Trophoblast cell (in vitro differentiated cells and primary cell): ENCODE measurements around the gene LAMA2.

Experiments used
- DNase-seq, 2 donors: peaks; one replicate each; pipeline ENCODE4 v3.0.0-alpha.2; 2016
- H2AFZ ChIP-seq: 2 replicates; pipeline ENCODE4 v1.6.1; 2013; ENCODE audit warnings: low read length, moderate library complexity, mild to moderate bottlenecking; ENCODE audit not compliant: insufficient read depth, poor library complexity
- H2AK5ac ChIP-seq: 2 replicates; pipeline ENCODE4 v1.6.1; 2013; ENCODE audit warnings: mild to moderate bottlenecking, low read length
- H2BK120ac ChIP-seq: 2 replicates; pipeline ENCODE4 v1.6.1; 2013; ENCODE audit warnings: low read length, mild to moderate bottlenecking, moderate library complexity; ENCODE audit not compliant: insufficient read depth, poor library complexity
- H2BK12ac ChIP-seq: 2 replicates; pipeline ENCODE4 v1.6.1; 2013; ENCODE audit warnings: mild to moderate bottlenecking, low read length, moderate library complexity
- H2BK5ac ChIP-seq: 2 replicates; pipeline ENCODE4 v1.6.1; 2013; ENCODE audit warnings: low read length, low read depth, moderate library complexity, mild to moderate bottlenecking; ENCODE audit not compliant: poor library complexity
- H3K14ac ChIP-seq: 2 replicates; pipeline ENCODE4 v1.6.1; 2013; ENCODE audit warnings: mild to moderate bottlenecking, low read length
- H3K18ac ChIP-seq: 2 replicates; pipeline ENCODE4 v1.6.1; 2013; ENCODE audit warnings: mild to moderate bottlenecking, low read length
- H3K23ac ChIP-seq: 2 replicates; pipeline ENCODE4 v1.6.1; 2013; ENCODE audit warnings: low read length
- H3K27ac ChIP-seq: 2 replicates; pipeline ENCODE4 v1.5.1; 2013; ENCODE audit warnings: low read depth, mild to moderate bottlenecking, inconsistent platforms, low read length, moderate library complexity
- H3K27me3 ChIP-seq: 2 replicates; pipeline ENCODE4 v1.6.1; 2013; ENCODE audit warnings: inconsistent platforms, mild to moderate bottlenecking, low read length, moderate library complexity; ENCODE audit not compliant: insufficient read depth
- H3K36me3 ChIP-seq, 2 experiments: 1 replicate in 1 of 2; 2 replicates in 1 of 2; pipeline ENCODE4 v1.6.1; 2013; ENCODE audit warnings: low read length in 2 of 2, mild to moderate bottlenecking in 2 of 2, moderate library complexity in 1 of 2; ENCODE audit not compliant: insufficient read depth in 2 of 2, control insufficient read depth in 1 of 2
- H3K4ac ChIP-seq: 2 replicates; pipeline ENCODE4 v1.6.1; 2013; ENCODE audit warnings: low read depth, mild to moderate bottlenecking, low read length, moderate library complexity
- H3K4me1 ChIP-seq, 2 experiments: 1 replicate in 1 of 2; 2 replicates in 1 of 2; pipeline ENCODE4 v1.6.1; 2013; ENCODE audit warnings: low read length in 2 of 2, mild to moderate bottlenecking in 2 of 2, moderate library complexity in 1 of 2; ENCODE audit not compliant: insufficient read depth in 2 of 2, control insufficient read depth in 1 of 2
- H3K4me2 ChIP-seq: 2 replicates; pipeline ENCODE4 v1.6.1; 2013; ENCODE audit warnings: inconsistent platforms, mild to moderate bottlenecking, low read length, moderate library complexity
- H3K4me3 ChIP-seq: 2 replicates; pipeline ENCODE4 v1.5.1; 2013; ENCODE audit warnings: mild to moderate bottlenecking, low read depth, low read length, inconsistent platforms
- H3K79me1 ChIP-seq: one replicate; pipeline ENCODE4 v1.6.1; 2013; ENCODE audit warnings: low read length
- H3K79me2 ChIP-seq: 2 replicates; pipeline ENCODE4 v1.6.1; 2013; ENCODE audit warnings: low read length, mild to moderate bottlenecking; ENCODE audit not compliant: control insufficient read depth, insufficient read depth, poor library complexity
- H3K9ac ChIP-seq: 2 replicates; pipeline ENCODE4 v1.6.1; 2013; ENCODE audit warnings: mild to moderate bottlenecking, low read length
- H3K9me3 ChIP-seq: 2 replicates; pipeline ENCODE4 v1.6.1; 2013; ENCODE audit warnings: low read depth, mild to moderate bottlenecking, control low read depth, inconsistent platforms, low read length; ENCODE audit not compliant: insufficient read depth
- H4K12ac ChIP-seq: 2 replicates; pipeline ENCODE4 v1.6.1; 2013; ENCODE audit warnings: low read depth, mild to moderate bottlenecking, low read length, moderate library complexity
- H4K8ac ChIP-seq: 2 replicates; pipeline ENCODE4 v1.6.1; 2013; ENCODE audit warnings: low read depth, mild to moderate bottlenecking, low read length, moderate library complexity
- H4K91ac ChIP-seq: one replicate; pipeline ENCODE4 v1.6.1; 2013; ENCODE audit warnings: low read depth, mild to moderate bottlenecking, low read length, moderate library complexity
- WGBS: extraction: QIAGEN DNeasy Blood & Tissue Kit; methylation state at CpG from one replicate; pipeline ENCODE4 v1.1.7; 2013; ENCODE audit warnings: missing lambda C conversion rate; ENCODE audit not compliant: insufficient read length, insufficient coverage; ENCODE audit errors: extremely low coverage; 5-methylcytosine and 5-hydroxymethylcytosine counted together

Gene LAMA2

GRCh38 chr6:129267028-129267427 lies 384.1 kb downstream of the LAMA2 start:
- Histone ChIP-seq H3K9ac (no peak overlapping the region), H2AK5ac (no peak overlapping the region), H2BK120ac (no peak overlapping the region), H2BK12ac (no peak overlapping the region), H3K4ac (no peak overlapping the region), H3K18ac (no peak overlapping the region), H2AFZ (no peak overlapping the region), H4K91ac (no peak overlapping the region), H3K23ac (no peak overlapping the region), H4K12ac (no peak overlapping the region), H3K14ac (no peak overlapping the region), H3K79me1 (no peaks in the 10 kb centered on the region), H3K9me3 (no peaks in the 10 kb centered on the region), H3K27me3 (no peaks in the 10 kb centered on the region), H3K4me3 (no peak overlapping the region), H3K4me1 (no peaks in the 10 kb centered on the region), H3K36me3 (no peaks in the 10 kb centered on the region), H3K4me2 (no peak overlapping the region), H3K27ac (no peak overlapping the region), H3K79me2 (no peaks in the 10 kb centered on the region), H4K8ac (no peak overlapping the region), H2BK5ac (no peak overlapping the region)
- DNase-seq, result no peak
- WGBS, result no CpG with 5 or more reads among the region's 5 CpGs

GRCh38 chr6:129269076-129269475 lies 386.1 kb downstream of the LAMA2 start:
- Histone ChIP-seq H3K14ac (no peak overlapping the region), H2BK12ac (no peak overlapping the region), H2AK5ac (no peak overlapping the region), H3K4me2 (no peak overlapping the region), H3K27me3 (no peaks in the 10 kb centered on the region), H3K36me3 (no peaks in the 10 kb centered on the region), H4K91ac (no peak overlapping the region), H4K8ac (no peak overlapping the region), H3K4me1 (no peaks in the 10 kb centered on the region), H3K9ac (no peak overlapping the region), H3K4ac (no peak overlapping the region), H3K27ac (no peak overlapping the region), H4K12ac (no peak overlapping the region), H3K79me1 (no peaks in the 10 kb centered on the region), H3K9me3 (no peaks in the 10 kb centered on the region), H3K79me2 (no peaks in the 10 kb centered on the region), H3K23ac (no peak overlapping the region), H3K18ac (no peak overlapping the region), H2BK5ac (no peak overlapping the region), H3K4me3 (no peak overlapping the region), H2AFZ (no peak overlapping the region), H2BK120ac (no peak overlapping the region)
- DNase-seq, result peak in 1 of 2 donors; percentile 17
- no CpG with 5 or more reads among the region's 2 CpGs for WGBS

- Histone ChIP-seq H3K27me3 (no peaks in the 10 kb centered on the region), H3K9ac (no peak overlapping the region), H3K4me1 (no peaks in the 10 kb centered on the region), H4K91ac (no peak overlapping the region), H3K4me3 (no peak overlapping the region), H3K23ac (no peak overlapping the region), H3K9me3 (no peaks in the 10 kb centered on the region), H3K27ac (no peak overlapping the region), H2BK5ac (no peak overlapping the region), H2BK12ac (no peak overlapping the region), H3K79me2 (no peaks in the 10 kb centered on the region), H3K14ac (no peak overlapping the region), H4K12ac (no peak overlapping the region), H3K4me2 (no peak overlapping the region), H4K8ac (no peak overlapping the region), H3K79me1 (no peaks in the 10 kb centered on the region), H2BK120ac (no peak overlapping the region), H3K36me3 (no peaks in the 10 kb centered on the region), H3K18ac (no peak overlapping the region), H3K4ac (no peak overlapping the region), H2AFZ (no peak overlapping the region), H2AK5ac (no peak overlapping the region)
- WGBS, result no CpG with 5 or more reads among the region's 2 CpGs
- DNase-seq, result no peak
Measured at GRCh38 chr6:129269891-129270290, 387.0 kb downstream of the LAMA2 start.

- H3K79me1 ChIP-seq, result no peaks in the 10 kb centered on the region
- H3K14ac ChIP-seq, result no peak overlapping the region
- no peak overlapping the region for H3K27ac ChIP-seq
- no peak overlapping the region for H3K4me3 ChIP-seq
- no peak overlapping the region for H2AK5ac ChIP-seq
- no peak overlapping the region for H4K12ac ChIP-seq
- H3K9me3 ChIP-seq, result no peaks in the 10 kb centered on the region
- no peak overlapping the region for H3K9ac ChIP-seq
- no peaks in the 10 kb centered on the region for H3K4me1 ChIP-seq
- no CpG with 5 or more reads among the region's 2 CpGs for WGBS
- H3K4ac ChIP-seq, result no peak overlapping the region
- no peak overlapping the region for H2AFZ ChIP-seq
- no peak overlapping the region for H2BK120ac ChIP-seq
- no peaks in the 10 kb centered on the region for H3K27me3 ChIP-seq
- H3K4me2 ChIP-seq, result no peak overlapping the region
- H4K8ac ChIP-seq, result no peak overlapping the region
- no peak overlapping the region for H3K18ac ChIP-seq
- no peak for DNase-seq
- H3K36me3 ChIP-seq, result no peaks in the 10 kb centered on the region
- no peak overlapping the region for H2BK12ac ChIP-seq
- H2BK5ac ChIP-seq, result no peak overlapping the region
- no peaks in the 10 kb centered on the region for H3K79me2 ChIP-seq
- no peak overlapping the region for H3K23ac ChIP-seq
- no peak overlapping the region for H4K91ac ChIP-seq
Measured at GRCh38 chr6:129270450-129270849, 387.5 kb downstream of the LAMA2 start.
